HEK293T (cell line): Measurements from ENCODE around the gene THAP5.

Experiments used
- CTCF ChIA-PET: fragments of 350-600 bp; formaldehyde crosslinking; extraction: SDS; loops from one replicate; lab custom pipeline; 2021; ENCODE audit warnings: antibody characterized with exemption, inconsistent platforms; lab: Yijun Ruan, JAX
- POLR2A ChIA-PET: fragments of 350-600 bp; formaldehyde crosslinking; extraction: SDS; loops from one replicate; lab custom pipeline; 2020; ENCODE audit warnings: antibody characterized with exemption, inconsistent platforms; lab: Yijun Ruan, JAX
- DNase-seq: peaks from one replicate; pipeline ENCODE4 v3.0.0; 2012; ENCODE audit warnings: mixed read lengths; ENCODE audit errors: extremely low spot score
- ARNT ChIP-seq: fragments of 450-650 bp; IDR thresholded peaks from 2 replicates; pipeline ENCODE4 v1.6.1; 2017; ENCODE audit warnings: mild to moderate bottlenecking
- BHLHE40 ChIP-seq: fragments of 450-650 bp; IDR thresholded peaks from 2 replicates; pipeline ENCODE4 v1.6.1; 2016; ENCODE audit warnings: mild to moderate bottlenecking, moderate library complexity, borderline replicate concordance
- CTBP1 ChIP-seq: fragments of 450-650 bp; IDR thresholded peaks from 2 replicates; pipeline ENCODE4 v1.6.1; 2016; ENCODE audit warnings: borderline replicate concordance
- ELF4 ChIP-seq: fragments of 450-650 bp; IDR thresholded peaks from 2 replicates; pipeline ENCODE4 v1.6.1; 2017; ENCODE audit warnings: antibody characterized with exemption
- FOXA1 ChIP-seq: fragments of 450-650 bp; IDR thresholded peaks from 2 replicates; pipeline ENCODE4 v1.6.1; 2016; ENCODE audit warnings: mild to moderate bottlenecking
- FOXK2 ChIP-seq: fragments of 450-650 bp; IDR thresholded peaks from 2 replicates; pipeline ENCODE4 v1.6.1; 2016; ENCODE audit warnings: mild to moderate bottlenecking
- FOXM1 ChIP-seq: fragments of 450-650 bp; IDR thresholded peaks from 2 replicates; pipeline ENCODE4 v1.6.1; 2017; ENCODE audit warnings: mild to moderate bottlenecking, borderline replicate concordance
- HDGF ChIP-seq: fragments of 450-650 bp; IDR thresholded peaks from 2 replicates; pipeline ENCODE4 v1.6.1; 2017; ENCODE audit warnings: antibody characterized with exemption, borderline replicate concordance
- L3MBTL2 ChIP-seq: fragments of 450-650 bp; conservative IDR thresholded peaks from 2 replicates; pipeline ENCODE4 v1.6.1; 2016; ENCODE audit warnings: mild to moderate bottlenecking
- LEF1 ChIP-seq: fragments of 450-650 bp; IDR thresholded peaks from 2 replicates; pipeline ENCODE4 v1.6.1; 2017; ENCODE audit warnings: mild to moderate bottlenecking, borderline replicate concordance
- NFRKB ChIP-seq: fragments of 450-650 bp; IDR thresholded peaks from 2 replicates; pipeline ENCODE4 v1.6.1; 2016; ENCODE audit warnings: mild to moderate bottlenecking, moderate library complexity
- PKNOX1 ChIP-seq: fragments of 450-650 bp; IDR thresholded peaks from 2 replicates; pipeline ENCODE4 v1.6.1; 2016
- SP1 ChIP-seq: fragments of 450-650 bp; IDR thresholded peaks from 2 replicates; pipeline ENCODE4 v1.6.1; 2017
- SUZ12 ChIP-seq: fragments of 450-650 bp; IDR thresholded peaks from 2 replicates; pipeline ENCODE4 v1.6.1; 2016; ENCODE audit warnings: mild to moderate bottlenecking
- TARDBP ChIP-seq: fragments of 450-650 bp; IDR thresholded peaks from 2 replicates; pipeline ENCODE4 v1.6.1; 2016
- ZNF384 ChIP-seq: fragments of 450-650 bp; IDR thresholded peaks from 2 replicates; pipeline ENCODE4 v1.6.1; 2016

THAP5 gene

GRCh38 chr7:108586274-108586710 is 16.8 kb upstream of the THAP5 start:
- no peak for DNase-seq
- POLR2A ChIA-PET, result interaction anchor here (1.4 kb wide), 1 partner anchor 16 kb away, joined by 4 read pairs; the partner anchor contains the start of genes DNAJB9 and THAP5
- TF ChIP-seq CTBP1, result no peak
- no peak for TF ChIP-seq BHLHE40
- TF ChIP-seq SUZ12, result no peak
- TF ChIP-seq HDGF, result no peak
- TF ChIP-seq FOXM1, result no peak
- TF ChIP-seq TARDBP, result no peak
- no peak for TF ChIP-seq NFRKB
- TF ChIP-seq SP1, result no peak
- TF ChIP-seq FOXK2, result no peak
- no peak for TF ChIP-seq ARNT
- no peak for TF ChIP-seq L3MBTL2
- TF ChIP-seq LEF1, result no peak
- no peak for TF ChIP-seq ZNF384
- no peak for TF ChIP-seq FOXA1
- no peak for TF ChIP-seq ELF4
- TF ChIP-seq PKNOX1, result no peak
- CTCF ChIA-PET, result no interaction called here

- POLR2A ChIA-PET, result interaction anchor here (1.4 kb wide), 1 partner anchor 16 kb away, joined by 4 read pairs; the partner anchor contains the start of genes DNAJB9 and THAP5
- CTCF ChIA-PET, result no interaction called here
- DNase-seq, result no peak
- TF ChIP-seq FOXK2, result no peak
- TF ChIP-seq ELF4, result no peak
- TF ChIP-seq ZNF384, result no peak
- TF ChIP-seq PKNOX1, result no peak
- TF ChIP-seq NFRKB, result no peak
- TF ChIP-seq SP1, result no peak
- TF ChIP-seq FOXA1, result no peak
- TF ChIP-seq CTBP1, result no peak
- TF ChIP-seq BHLHE40, result no peak
- TF ChIP-seq ARNT, result no peak
- no peak for TF ChIP-seq FOXM1
- no peak for TF ChIP-seq L3MBTL2
- no peak for TF ChIP-seq HDGF
- TF ChIP-seq TARDBP, result no peak
These were observed 16.3 kb upstream of the THAP5 start for GRCh38 chr7:108585843-108586242.

- no peak for DNase-seq
- TF ChIP-seq SP1 (no peak), TARDBP (no peak), L3MBTL2 (no peak), FOXK2 (no peak), ELF4 (no peak), ZNF384 (no peak), LEF1 (no peak), BHLHE40 (no peak), PKNOX1 (no peak), FOXA1 (no peak), CTBP1 (no peak), SUZ12 (no peak), HDGF (no peak), NFRKB (no peak), FOXM1 (no peak)
- CTCF ChIA-PET, result no interaction called here
- POLR2A ChIA-PET, result no interaction called here
These were observed 14.7 kb upstream of the THAP5 start for GRCh38 chr7:108584211-108584610.

GRCh38 chr7:108581655-108582491 is 12.4 kb upstream of the THAP5 start:
- TF ChIP-seq LEF1, result no peak
- no peak for TF ChIP-seq ARNT
- no peak for TF ChIP-seq NFRKB
- TF ChIP-seq PKNOX1, result no peak
- no peak for TF ChIP-seq FOXK2
- no peak for TF ChIP-seq L3MBTL2
- no peak for TF ChIP-seq FOXA1
- TF ChIP-seq ELF4, result no peak
- no peak for TF ChIP-seq TARDBP
- TF ChIP-seq BHLHE40, result no peak
- POLR2A ChIA-PET, result no interaction called here
- DNase-seq, result no peak
- CTCF ChIA-PET, result no interaction called here

- ChIA-PET POLR2A (interaction anchor here (1.0 kb wide), 1 partner anchor 10 kb away, joined by 4 read pairs; the partner anchor contains the start of genes DNAJB9 and THAP5), CTCF (no interaction called here)
- DNase-seq, result no peak
- TF ChIP-seq HDGF (no peak), CTBP1 (no peak), TARDBP (no peak), NFRKB (no peak), FOXA1 (no peak), SUZ12 (no peak), FOXK2 (no peak), ZNF384 (no peak), PKNOX1 (no peak), SP1 (no peak), ARNT (no peak), BHLHE40 (no peak), LEF1 (no peak), L3MBTL2 (no peak), ELF4 (no peak), FOXM1 (no peak)
These were observed 10.8 kb upstream of the THAP5 start for GRCh38 chr7:108580298-108580697.
